Fibroblast of villous mesenchyme (primary cell): ENCODE data around the gene SLC25A10. TPM values are rescaled to one million over a fixed set of nuclear protein-coding genes. Genes with fewer than 3 reads are reported as not detected.

Experiments
- DNase-seq: peaks from one replicate; pipeline ENCODE4 v3.0.0-alpha.2; 2010; ENCODE audit warnings: low read depth
- H3K4me3 ChIP-seq: 2 replicates; pipeline ENCODE4 v1.5.1; 2011; ENCODE audit warnings: low read depth, mild to moderate bottlenecking, low read length
- total RNA-seq: library from RNA; depleted of rRNA; stranded (reverse); fragments of >200 nt; gene quantifications from 2 replicates; pipeline ENCODE4 v1.2.3, GENCODE V29; 2012
- TF ChIP-seq, protein P1 (sequence below): IDR thresholded peaks from 2 replicates; pipeline ENCODE4 v1.5.1; 2012; ENCODE audit warnings: low read depth, mild to moderate bottlenecking, low read length; ENCODE audit not compliant: insufficient read depth

SLC25A10 gene
- total RNA-seq, 1 donor: 13.8 TPM

- TF ChIP-seq, protein P1, sequence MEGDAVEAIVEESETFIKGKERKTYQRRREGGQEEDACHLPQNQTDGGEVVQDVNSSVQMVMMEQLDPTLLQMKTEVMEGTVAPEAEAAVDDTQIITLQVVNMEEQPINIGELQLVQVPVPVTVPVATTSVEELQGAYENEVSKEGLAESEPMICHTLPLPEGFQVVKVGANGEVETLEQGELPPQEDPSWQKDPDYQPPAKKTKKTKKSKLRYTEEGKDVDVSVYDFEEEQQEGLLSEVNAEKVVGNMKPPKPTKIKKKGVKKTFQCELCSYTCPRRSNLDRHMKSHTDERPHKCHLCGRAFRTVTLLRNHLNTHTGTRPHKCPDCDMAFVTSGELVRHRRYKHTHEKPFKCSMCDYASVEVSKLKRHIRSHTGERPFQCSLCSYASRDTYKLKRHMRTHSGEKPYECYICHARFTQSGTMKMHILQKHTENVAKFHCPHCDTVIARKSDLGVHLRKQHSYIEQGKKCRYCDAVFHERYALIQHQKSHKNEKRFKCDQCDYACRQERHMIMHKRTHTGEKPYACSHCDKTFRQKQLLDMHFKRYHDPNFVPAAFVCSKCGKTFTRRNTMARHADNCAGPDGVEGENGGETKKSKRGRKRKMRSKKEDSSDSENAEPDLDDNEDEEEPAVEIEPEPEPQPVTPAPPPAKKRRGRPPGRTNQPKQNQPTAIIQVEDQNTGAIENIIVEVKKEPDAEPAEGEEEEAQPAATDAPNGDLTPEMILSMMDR: no peak
- no peak overlapping the region for H3K4me3 ChIP-seq
- no peak for DNase-seq
These were observed 11.5 kb upstream of the SLC25A10 start for GRCh38 chr17:81700353-81701287.

- TF ChIP-seq, protein P1: no peak
- DNase-seq: no peak
These were observed 10.6 kb upstream of the SLC25A10 start for GRCh38 chr17:81701288-81702071.

DNA sequence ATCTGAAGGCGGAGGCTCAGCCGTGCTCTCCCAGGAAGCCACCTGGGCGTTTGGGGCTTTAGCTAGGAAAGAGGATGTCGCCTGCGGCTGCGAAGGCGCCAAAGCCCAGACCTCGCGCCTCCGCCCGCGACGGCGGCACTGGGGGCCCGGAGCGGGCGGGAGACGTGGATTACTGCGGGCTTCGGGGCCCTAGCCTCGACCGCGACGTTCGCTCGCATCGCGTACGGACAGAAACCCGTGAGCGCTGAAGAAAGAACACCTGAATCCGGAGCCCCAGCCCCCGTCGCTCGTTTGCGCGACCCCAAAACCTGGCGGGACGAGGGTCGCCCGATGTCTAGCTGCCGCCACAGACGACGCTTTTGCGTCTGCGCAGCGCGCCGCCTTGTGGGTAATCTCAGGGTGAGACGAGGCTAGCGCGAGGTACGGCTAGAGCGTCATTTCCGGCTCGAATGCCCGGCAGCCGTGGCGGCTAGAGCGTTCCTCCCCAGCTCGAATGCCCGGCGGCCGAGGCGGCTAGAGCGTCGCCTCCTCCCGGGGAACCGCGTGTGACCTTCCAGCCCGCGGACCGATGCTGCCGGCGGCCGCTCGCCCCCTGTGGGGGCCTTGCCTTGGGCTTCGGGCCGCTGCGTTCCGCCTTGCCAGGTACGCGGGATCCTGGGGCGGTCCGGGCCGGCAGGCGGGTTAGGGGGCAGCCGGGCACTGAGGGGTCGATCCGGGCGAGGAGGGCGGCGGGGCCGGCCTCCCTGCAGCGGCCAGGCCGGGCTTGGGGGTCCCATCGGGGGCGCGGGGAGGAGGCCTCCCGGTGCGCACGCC lies 8.9 kb upstream of the SLC25A10 start, which contains the start of gene MRPL12:
Gene MRPL12 (plus strand): TSS at position 434 of the 813 bp plus-strand sequence. CDS start 135 bp downstream, at position 569.
- TF ChIP-seq, protein P1: no peak
- peak; percentile 91 for DNase-seq

More at GRCh38 chr17:81701288-81702071, 10.6 kb upstream of the SLC25A10 start:
- H3K4me3 ChIP-seq: peak overlapping the region; percentile 91

GRCh38 chr17:81703747-81704654 lies 8.1 kb upstream of the SLC25A10 start:
- DNase-seq: no peak
- TF ChIP-seq, protein P1: no peak
- peak overlapping the region; percentile 91 for H3K4me3 ChIP-seq

More for the DNA sequence above, 8.9 kb upstream of the SLC25A10 start, which contains the start of gene MRPL12:
- H3K4me3 ChIP-seq: peak within 1 kb of the TSS; percentile 91

- H3K4me3 ChIP-seq: no peak overlapping the region
- TF ChIP-seq, protein P1: no peak
- DNase-seq: no peak
These were observed 6.4 kb upstream of the SLC25A10 start for GRCh38 chr17:81705518-81706231.
